HEK293 (cell line): ENCODE results near the gene BAG5.

Source experiments
- KLF10 ChIP-seq: fragments of 450-650 bp; IDR thresholded peaks from 2 replicates; pipeline ENCODE4 v1.5.1; 2018; ENCODE audit warnings: missing biosample characterization, mild to moderate bottlenecking, missing genetic modification characterization
- KLF9 ChIP-seq: fragments of 450-650 bp; formaldehyde crosslinking; IDR thresholded peaks from 2 replicates; pipeline ENCODE4 v1.5.1; 2016; ENCODE audit warnings: missing biosample characterization, missing genetic modification characterization, low read depth
- MZF1 ChIP-seq: fragments of 450-650 bp; formaldehyde crosslinking; IDR thresholded peaks from 2 replicates; pipeline ENCODE4 v1.5.1; 2017; ENCODE audit warnings: missing biosample characterization, missing genetic modification characterization, borderline replicate concordance
- OVOL3 ChIP-seq: fragments of 450-650 bp; formaldehyde crosslinking; IDR thresholded peaks from 2 replicates; pipeline ENCODE4 v1.5.1; 2016; ENCODE audit warnings: missing biosample characterization, missing genetic modification characterization
- REPIN1 ChIP-seq: fragments of 450-650 bp; formaldehyde crosslinking; IDR thresholded peaks from 2 replicates; pipeline ENCODE4 v1.5.1; 2017; ENCODE audit warnings: missing biosample characterization, missing genetic modification characterization, low read depth
- TRIM28 ChIP-seq: IDR thresholded peaks from 2 replicates; pipeline ENCODE4 v1.6.1; 2011; ENCODE audit warnings: low read length, control low read depth, borderline replicate concordance
- TSHZ1 ChIP-seq: fragments of 450-650 bp; formaldehyde crosslinking; IDR thresholded peaks from 2 replicates; pipeline ENCODE4 v1.5.1; 2016; ENCODE audit warnings: missing biosample characterization, missing genetic modification characterization, borderline replicate concordance
- YY2 ChIP-seq: fragments of 450-650 bp; formaldehyde crosslinking; IDR thresholded peaks from 2 replicates; pipeline ENCODE4 v1.5.1; 2016; ENCODE audit warnings: missing biosample characterization, missing genetic modification characterization
- ZBTB17 ChIP-seq: fragments of 450-650 bp; formaldehyde crosslinking; IDR thresholded peaks from 2 replicates; pipeline ENCODE4 v1.5.1; 2016; ENCODE audit warnings: missing biosample characterization, missing genetic modification characterization
- ZBTB21 ChIP-seq: fragments of 450-650 bp; formaldehyde crosslinking; IDR thresholded peaks from 2 replicates; pipeline ENCODE4 v1.5.1; 2017; ENCODE audit warnings: missing biosample characterization, missing genetic modification characterization
- ZEB2 ChIP-seq: fragments of 450-650 bp; formaldehyde crosslinking; IDR thresholded peaks from 2 replicates; pipeline ENCODE4 v1.5.1; 2016; ENCODE audit warnings: missing biosample characterization, missing genetic modification characterization
- ZIC2 ChIP-seq: fragments of 450-650 bp; formaldehyde crosslinking; IDR thresholded peaks from 2 replicates; pipeline ENCODE4 v1.5.1; 2016; ENCODE audit warnings: missing biosample characterization, missing genetic modification characterization
- ZNF155 ChIP-seq: fragments of 450-650 bp; formaldehyde crosslinking; IDR thresholded peaks from 2 replicates; pipeline ENCODE4 v1.5.1; 2016; ENCODE audit warnings: missing biosample characterization, missing genetic modification characterization
- ZNF157 ChIP-seq: fragments of 450-650 bp; formaldehyde crosslinking; IDR thresholded peaks from 2 replicates; pipeline ENCODE4 v1.5.1; 2016; ENCODE audit warnings: missing biosample characterization, missing genetic modification characterization
- ZNF174 ChIP-seq: fragments of 450-650 bp; formaldehyde crosslinking; IDR thresholded peaks from 2 replicates; pipeline ENCODE4 v1.5.0; 2017; ENCODE audit warnings: missing biosample characterization, mild to moderate bottlenecking, missing genetic modification characterization
- ZNF221 ChIP-seq: fragments of 450-650 bp; formaldehyde crosslinking; IDR thresholded peaks from 2 replicates; pipeline ENCODE4 v1.5.1; 2017; ENCODE audit warnings: missing biosample characterization, missing genetic modification characterization, borderline replicate concordance
- ZNF223 ChIP-seq: fragments of 450-650 bp; formaldehyde crosslinking; IDR thresholded peaks from 2 replicates; pipeline ENCODE4 v1.5.1; 2016; ENCODE audit warnings: missing biosample characterization, missing genetic modification characterization
- ZNF24 ChIP-seq: fragments of 450-650 bp; formaldehyde crosslinking; IDR thresholded peaks from 2 replicates; pipeline ENCODE4 v1.5.1; 2016; ENCODE audit warnings: missing biosample characterization, missing genetic modification characterization
- ZNF292 ChIP-seq: fragments of 450-650 bp; formaldehyde crosslinking; IDR thresholded peaks from 2 replicates; pipeline ENCODE4 v1.5.1; 2016; ENCODE audit warnings: low read depth, missing biosample characterization, missing genetic modification characterization, borderline replicate concordance
- ZNF341 ChIP-seq: fragments of 450-650 bp; formaldehyde crosslinking; IDR thresholded peaks from 2 replicates; pipeline ENCODE4; 2016; ENCODE audit warnings: low read depth, missing biosample characterization, missing genetic modification characterization
- ZNF391 ChIP-seq: fragments of 450-650 bp; formaldehyde crosslinking; IDR thresholded peaks from 2 replicates; pipeline ENCODE4 v1.5.1; 2016; ENCODE audit warnings: low read depth, missing biosample characterization, missing genetic modification characterization, borderline replicate concordance
- ZNF423 ChIP-seq: fragments of 450-650 bp; formaldehyde crosslinking; IDR thresholded peaks from 2 replicates; pipeline ENCODE4 v1.5.1; 2016; ENCODE audit warnings: missing biosample characterization, missing genetic modification characterization
- ZNF433 ChIP-seq: fragments of 450-650 bp; formaldehyde crosslinking; IDR thresholded peaks from 2 replicates; pipeline ENCODE4 v1.5.1; 2016; ENCODE audit warnings: missing biosample characterization, missing genetic modification characterization, low read depth
- ZNF514 ChIP-seq: fragments of 450-650 bp; formaldehyde crosslinking; IDR thresholded peaks from 2 replicates; pipeline ENCODE4 v1.5.1; 2016; ENCODE audit warnings: missing biosample characterization, missing genetic modification characterization
- ZNF518A ChIP-seq: fragments of 450-650 bp; formaldehyde crosslinking; conservative IDR thresholded peaks from 2 replicates; pipeline ENCODE4 v1.5.1; 2016; ENCODE audit warnings: low read depth, missing biosample characterization, missing genetic modification characterization
- ZNF549 ChIP-seq: fragments of 450-650 bp; IDR thresholded peaks from 2 replicates; pipeline ENCODE4 v1.5.1; 2018; ENCODE audit warnings: missing biosample characterization, missing genetic modification characterization, mild to moderate bottlenecking, inconsistent platforms, moderate library complexity
- ZNF571 ChIP-seq: fragments of 450-650 bp; formaldehyde crosslinking; IDR thresholded peaks from 2 replicates; pipeline ENCODE4 v1.5.0; 2017; ENCODE audit warnings: missing biosample characterization, missing genetic modification characterization
- ZNF580 ChIP-seq: fragments of 450-650 bp; formaldehyde crosslinking; IDR thresholded peaks from 2 replicates; pipeline ENCODE4 v1.5.1; 2016; ENCODE audit warnings: missing biosample characterization, missing genetic modification characterization
- ZNF701 ChIP-seq: fragments of 450-650 bp; formaldehyde crosslinking; IDR thresholded peaks from 2 replicates; pipeline ENCODE4 v1.5.1; 2016; ENCODE audit warnings: missing biosample characterization, missing genetic modification characterization
- ZNF785 ChIP-seq: fragments of 450-650 bp; formaldehyde crosslinking; IDR thresholded peaks from 2 replicates; pipeline ENCODE4 v1.5.1; 2016; ENCODE audit warnings: missing biosample characterization, missing genetic modification characterization
- ZNF843 ChIP-seq: fragments of 450-650 bp; formaldehyde crosslinking; IDR thresholded peaks from 2 replicates; pipeline ENCODE4 v1.5.1; 2016; ENCODE audit warnings: missing biosample characterization, missing genetic modification characterization
- TF ChIP-seq, protein P1 (sequence below): fragments of 450-650 bp; formaldehyde crosslinking; IDR thresholded peaks from 2 replicates; pipeline ENCODE4; 2016; ENCODE audit warnings: missing biosample characterization, missing genetic modification characterization

The BAG5 gene

GRCh38 chr14:103520657-103521437 is 41.6 kb downstream of the BAG5 start (continued):
- TF ChIP-seq TSHZ1 (tag by site-specific recombination) = peak; percentile 83; the same call in 1 of the 2 replicates
- no peak; the same call in 1 of the 2 replicates for TF ChIP-seq REPIN1 (tag by site-specific recombination)
- TF ChIP-seq ZNF433 = no peak
- no peak for TF ChIP-seq ZNF157
- TF ChIP-seq, protein P1, sequence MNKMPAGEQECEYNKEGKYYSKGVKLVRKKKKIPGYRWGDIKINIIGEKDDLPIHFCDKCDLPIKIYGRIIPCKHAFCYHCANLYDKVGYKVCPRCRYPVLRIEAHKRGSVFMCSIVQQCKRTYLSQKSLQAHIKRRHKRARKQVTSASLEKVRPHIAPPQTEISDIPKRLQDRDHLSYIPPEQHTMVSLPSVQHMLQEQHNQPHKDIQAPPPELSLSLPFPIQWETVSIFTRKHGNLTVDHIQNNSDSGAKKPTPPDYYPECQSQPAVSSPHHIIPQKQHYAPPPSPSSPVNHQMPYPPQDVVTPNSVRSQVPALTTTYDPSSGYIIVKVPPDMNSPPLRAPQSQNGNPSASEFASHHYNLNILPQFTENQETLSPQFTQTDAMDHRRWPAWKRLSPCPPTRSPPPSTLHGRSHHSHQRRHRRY (tag by site-specific recombination) = no peak; the same call in none of the 2 replicates
- TF ChIP-seq ZIC2 (tag by site-specific recombination) = peak; percentile 96
- TF ChIP-seq ZBTB21 = peak; percentile 98
- no peak for TF ChIP-seq ZNF514 (tag by site-specific recombination)
- TF ChIP-seq ZNF518A (tag by site-specific recombination) = no peak
- peak; percentile 100 for TF ChIP-seq ZEB2 (tag by site-specific recombination)
- TF ChIP-seq ZNF292 (tag by site-specific recombination) = no peak
- TF ChIP-seq ZNF391 (tag by site-specific recombination) = peak; percentile 93
- no peak for TF ChIP-seq TRIM28
- TF ChIP-seq ZNF843 = peak; percentile 86
- peak; percentile 83 for TF ChIP-seq ZNF24 (tag by site-specific recombination)
- TF ChIP-seq MZF1 (tag by site-specific recombination) = no peak
- peak; percentile 85 for TF ChIP-seq ZNF423 (tag by site-specific recombination)
- TF ChIP-seq ZNF174 (tag by site-specific recombination) = no peak
- TF ChIP-seq ZNF571 (tag by site-specific recombination) = no peak
- no peak for TF ChIP-seq ZNF223 (tag by site-specific recombination)
- peak; percentile 96 for TF ChIP-seq KLF10
- peak; percentile 89 for TF ChIP-seq ZBTB17
- peak; percentile 98 for TF ChIP-seq KLF9 (tag by site-specific recombination)
- peak; percentile 56; the same call in 1 of the 2 replicates for TF ChIP-seq ZNF785 (tag by site-specific recombination)
- TF ChIP-seq ZNF580 = peak; percentile 62; the same call in 1 of the 2 replicates
- peak; percentile 51 for TF ChIP-seq YY2
- no peak for TF ChIP-seq ZNF155 (tag by site-specific recombination)
- peak; percentile 82 for TF ChIP-seq ZNF341 (tag by site-specific recombination)
- 0 out of 2 replicates have a peak, but pooled peaks have one; percentile 37 for TF ChIP-seq ZNF221 (tag by site-specific recombination)
- no peak for TF ChIP-seq ZNF549 (tag by site-specific recombination)
- no peak for TF ChIP-seq ZNF701 (tag by site-specific recombination)
- no peak; the same call in 1 of the 2 replicates for TF ChIP-seq OVOL3 (tag by site-specific recombination)
